SK-N-MC (cell line): ENCODE results near the gene MIA.

ENCODE experiments used
- EZH2 ChIP-seq: fragments of 200-600 bp; sonication (generic); IDR thresholded peaks from one replicate; pipeline ENCODE4 v1.6.1; 2017; ENCODE audit warnings: antibody characterized with exemption
- POLR2AphosphoS5 ChIP-seq: IDR thresholded peaks from 2 replicates; pipeline ENCODE4 v1.6.1; 2012; ENCODE audit warnings: mild to moderate bottlenecking, low read depth, low read length, borderline replicate concordance

- TF ChIP-seq EZH2: no peak
- no peak for TF ChIP-seq POLR2AphosphoS5
Measured at GRCh38 chr19:40768869-40769268, 6.5 kb upstream of the MIA start.
